OCI-LY1 (cell line): ENCODE measurements around the gene SETD1A.
A peak's percentile ranks its signal among the peaks of the same experiment; 100 is the strongest.

Source experiments
- H2AFZ ChIP-seq: fragments of 200-600 bp; sonication (generic), shearing (Covaris generic); 2 replicates; pipeline ENCODE4 v1.6.0; 2014; ENCODE audit warnings: antibody characterized with exemption, mild to moderate bottlenecking, low read length
- H3F3A ChIP-seq: fragments of 200-600 bp; sonication (generic), shearing (Covaris generic); 2 replicates; pipeline ENCODE4 v1.6.0; 2014; ENCODE audit warnings: mild to moderate bottlenecking, antibody characterized with exemption, low read length, moderate library complexity; ENCODE audit not compliant: insufficient read depth
- H3K27ac ChIP-seq: fragments of 200-600 bp; sonication (generic); 2 replicates; pipeline ENCODE4 v1.5.1; 2014; ENCODE audit warnings: low read length, mixed run types, mild to moderate bottlenecking, low read depth; ENCODE audit not compliant: poor library complexity, severe bottlenecking
- H3K27me3 ChIP-seq: fragments of 200-600 bp; sonication (generic); 2 replicates; pipeline ENCODE4 v1.6.0; 2014; ENCODE audit warnings: antibody characterized with exemption, mild to moderate bottlenecking, low read length, moderate library complexity; ENCODE audit not compliant: insufficient read depth
- H3K36me3 ChIP-seq: fragments of 200-600 bp; sonication (generic); 2 replicates; pipeline ENCODE4 v1.6.1; 2014; ENCODE audit warnings: mild to moderate bottlenecking, antibody characterized with exemption, low read length, moderate library complexity, mixed read lengths; ENCODE audit not compliant: insufficient read depth
- H3K4me1 ChIP-seq: fragments of 200-600 bp; sonication (generic); 2 replicates; pipeline ENCODE4 v1.5.1; 2014; ENCODE audit warnings: mild to moderate bottlenecking, low read length, moderate library complexity; ENCODE audit not compliant: insufficient read depth, severe bottlenecking
- H3K4me2 ChIP-seq: fragments of 200-600 bp; sonication (generic), shearing (Covaris generic); 2 replicates; pipeline ENCODE4 v1.6.1; 2014; ENCODE audit warnings: low read length
- H3K4me3 ChIP-seq: fragments of 200-600 bp; sonication (generic); 2 replicates; pipeline ENCODE4 v1.5.1; 2014; ENCODE audit warnings: low read length, low read depth, mild to moderate bottlenecking, mixed read lengths; ENCODE audit not compliant: poor library complexity, severe bottlenecking
- H3K79me2 ChIP-seq: fragments of 200-600 bp; shearing (Covaris generic); 2 replicates; pipeline ENCODE4 v1.6.1; 2016; ENCODE audit warnings: mixed run types, low read length, mixed read lengths; ENCODE audit not compliant: insufficient read depth
- H3K9ac ChIP-seq: fragments of 200-600 bp; sonication (generic), shearing (Covaris generic); 2 replicates; pipeline ENCODE4 v1.6.1; 2014; ENCODE audit warnings: mild to moderate bottlenecking, low read length, mixed read lengths
- H3K9me2 ChIP-seq: fragments of 200-600 bp; sonication (generic), shearing (Covaris generic); 2 replicates; pipeline ENCODE4 v1.6.1; 2014; ENCODE audit warnings: low read depth, mild to moderate bottlenecking, low read length, mixed read lengths
- H3K9me3 ChIP-seq: fragments of 200-600 bp; shearing (Covaris generic); 2 replicates; pipeline ENCODE4 v1.6.1; 2014; ENCODE audit warnings: low read length, mixed read lengths
- H4K20me1 ChIP-seq: fragments of 200-600 bp; sonication (generic), shearing (Covaris generic); 2 replicates; pipeline ENCODE4 v1.6.0; 2016; ENCODE audit warnings: mild to moderate bottlenecking, low read length; ENCODE audit not compliant: insufficient read depth
- CTCF ChIP-seq: fragments of 200-600 bp; sonication (generic), shearing (Covaris generic); IDR thresholded peaks from 2 replicates; pipeline ENCODE4 v1.5.1; 2017; ENCODE audit warnings: mild to moderate bottlenecking, antibody characterized with exemption, low read length, moderate library complexity, mixed read lengths
- EZH2 ChIP-seq: fragments of 200-600 bp; sonication (generic), shearing (Covaris generic); IDR thresholded peaks from 2 replicates; pipeline ENCODE4 v1.8.0; 2017; ENCODE audit warnings: borderline replicate concordance, mixed run types, mild to moderate bottlenecking, antibody characterized with exemption, low read length, moderate library complexity, mixed read lengths

SETD1A gene

GRCh38 chr16:31031276-31031675 is 73.7 kb downstream of the SETD1A start:
- Histone ChIP-seq H2AFZ (no peak overlapping the region), H3K27ac (no peak overlapping the region), H3K4me2 (no peak overlapping the region), H3K27me3 (no peaks in the 10 kb centered on the region), H3K9ac (no peak overlapping the region), H3K79me2 (no peaks in the 10 kb centered on the region), H3K9me2 (no peaks in the 10 kb centered on the region), H3F3A (no peaks in the 10 kb centered on the region), H3K9me3 (no peaks in the 10 kb centered on the region), H3K4me1 (peaks cover 17% of the 10 kb centered on the region), H4K20me1 (no peaks in the 10 kb centered on the region), H3K4me3 (no peak overlapping the region), H3K36me3 (no peaks in the 10 kb centered on the region; the same call in 1 of the 2 replicates)
- TF ChIP-seq EZH2: no peak
- TF ChIP-seq CTCF: no peak

GRCh38 chr16:31032736-31033708 is 75.5 kb downstream of the SETD1A start, which contains the start of gene STX4:
Gene STX4 (plus strand): TSS chr16:31033558. CDS start chr16:31033806, 248 bp downstream.
- H3K4me2 ChIP-seq: peak within 1 kb of the TSS; percentile 87
- no peaks in the 10 kb centered on the region for H3K9me3 ChIP-seq
- H3F3A ChIP-seq: no peaks in the 10 kb centered on the region
- peak within 1 kb of the TSS; percentile 76 for H3K9ac ChIP-seq
- H2AFZ ChIP-seq: peak within 1 kb of the TSS; percentile 22; the same call in 1 of the 2 replicates
- H3K4me3 ChIP-seq: peak within 1 kb of the TSS; percentile 96
- TF ChIP-seq CTCF (no peak), EZH2 (no peak)
- peaks cover 17% of the 10 kb centered on the region for H3K4me1 ChIP-seq
- no peak within 1 kb of the TSS for H3K27ac ChIP-seq
- no peaks in the 10 kb centered on the region for H3K9me2 ChIP-seq
- H4K20me1 ChIP-seq: no peaks in the 10 kb centered on the region
- H3K27me3 ChIP-seq: no peaks in the 10 kb centered on the region
- no peaks in the 10 kb centered on the region; the same call in 1 of the 2 replicates for H3K36me3 ChIP-seq
- no peaks in the 10 kb centered on the region for H3K79me2 ChIP-seq

- H3K4me2 ChIP-seq: peak overlapping the region; percentile 87
- peaks cover 5% of the 10 kb centered on the region; the same call in 1 of the 2 replicates for H3K36me3 ChIP-seq
- TF ChIP-seq EZH2 (no peak), CTCF (no peak)
- peak overlapping the region; percentile 96 for H3K4me3 ChIP-seq
- peak overlapping the region; percentile 22; the same call in 1 of the 2 replicates for H2AFZ ChIP-seq
- H3K27me3 ChIP-seq: no peaks in the 10 kb centered on the region
- no peaks in the 10 kb centered on the region for H3K79me2 ChIP-seq
- H3K4me1 ChIP-seq: peaks cover 17% of the 10 kb centered on the region
- no peaks in the 10 kb centered on the region for H3K9me2 ChIP-seq
- no peak overlapping the region for H3K27ac ChIP-seq
- H4K20me1 ChIP-seq: no peaks in the 10 kb centered on the region
- H3K9me3 ChIP-seq: no peaks in the 10 kb centered on the region
- no peaks in the 10 kb centered on the region for H3F3A ChIP-seq
- H3K9ac ChIP-seq: peak overlapping the region; percentile 76
Measured at GRCh38 chr16:31033709-31034492, 76.3 kb downstream of the SETD1A start.
